D721Med (cell line): ENCODE data around the gene KCNAB1.
A peak's percentile ranks its signal among the peaks of the same experiment; 100 is the strongest.

Experiments
- DNase-seq: peaks from one replicate; pipeline ENCODE4 v3.0.0; 2011; ENCODE audit warnings: low spot score; ENCODE audit not compliant: insufficient read length
- FAIRE-seq: peaks from 2 replicates; lab custom pipeline; 2011; peaks lifted over from hg19 to GRCh38; lab: Jason Lieb, UNC
- CTCF ChIP-seq: IDR thresholded peaks from 2 replicates; pipeline ENCODE4 v1.5.1; 2012; ENCODE audit warnings: mild to moderate bottlenecking, control low read depth; ENCODE audit not compliant: insufficient read depth; ENCODE audit errors: missing control alignments

KCNAB1 gene

GRCh38 chr3:156509189-156510174 lies 389.1 kb downstream of the KCNAB1 start:
- peak; percentile 62 for TF ChIP-seq CTCF
- DNase-seq (no peak), FAIRE-seq (peak; percentile 79)

GRCh38 chr3:156511987-156512677 lies 391.8 kb downstream of the KCNAB1 start:
- TF ChIP-seq CTCF: no peak
- DNase-seq (no peak), FAIRE-seq (no peak)

- DNase-seq (no peak), FAIRE-seq (no peak)
- no peak for TF ChIP-seq CTCF
Measured at GRCh38 chr3:156513619-156514018, 393.2 kb downstream of the KCNAB1 start.

GRCh38 chr3:156516284-156516683 lies 395.9 kb downstream of the KCNAB1 start:
- DNase-seq (no peak), FAIRE-seq (no peak)
- TF ChIP-seq CTCF: no peak

- FAIRE-seq: no peak
- TF ChIP-seq CTCF: no peak
Measured at GRCh38 chr3:156516961-156517360, 396.6 kb downstream of the KCNAB1 start.

GRCh38 chr3:156518726-156519125 lies 398.3 kb downstream of the KCNAB1 start:
- TF ChIP-seq CTCF: no peak
- DNase-seq (no peak), FAIRE-seq (no peak)

More at GRCh38 chr3:156516961-156517360, 396.6 kb downstream of the KCNAB1 start:
- no peak for DNase-seq

GRCh38 chr3:156519758-156520162 lies 399.4 kb downstream of the KCNAB1 start:
- DNase-seq (no peak), FAIRE-seq (no peak)
- TF ChIP-seq CTCF: no peak
